ENCODE results near the gene KCNE4. TPM values are rescaled to one million over a fixed set of nuclear protein-coding genes. Genes with fewer than 3 reads are reported as not detected.

KCNE4 gene
- total RNA-seq, 1 experiment from 2014 or later, result not detected

DNA sequence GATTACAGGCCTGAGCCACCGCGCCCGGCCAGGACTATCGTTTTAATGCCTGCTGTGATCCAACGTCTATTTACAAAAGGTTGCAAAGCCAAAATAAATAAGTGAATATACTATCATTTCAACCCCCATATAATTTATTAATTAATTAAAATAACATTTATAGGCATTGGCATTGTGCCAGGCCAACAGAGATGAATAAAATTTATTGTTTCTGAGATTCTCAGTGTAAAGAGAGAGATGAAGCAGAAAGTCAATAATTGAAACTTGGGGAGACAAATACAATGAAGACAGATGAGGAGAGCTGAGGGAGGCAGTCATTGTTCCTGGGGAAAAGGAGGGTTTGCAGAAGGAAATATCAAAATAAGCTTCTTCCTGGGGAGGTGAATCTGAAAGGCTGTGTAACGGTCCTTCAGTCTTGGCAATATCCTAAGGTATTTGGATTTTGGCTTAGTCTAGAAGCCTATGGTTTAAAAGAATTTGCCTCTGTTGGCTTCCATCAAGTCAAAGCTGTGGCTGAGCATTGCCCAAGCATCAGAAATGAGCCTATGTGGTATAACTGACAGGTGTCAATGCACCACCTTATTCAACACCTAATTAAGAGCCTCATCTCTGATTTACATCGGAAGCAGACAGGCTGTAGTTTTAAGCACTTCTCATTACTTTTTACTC is 31.5 kb downstream of the KCNE4 start:
- DNase-seq (ENCODE audit: low read depth), result no peak

- peak; percentile 10 for DNase-seq (ENCODE audit: low read depth)
These were observed 32.9 kb downstream of the KCNE4 start for GRCh38 chr2:223084873-223085272.

DNA sequence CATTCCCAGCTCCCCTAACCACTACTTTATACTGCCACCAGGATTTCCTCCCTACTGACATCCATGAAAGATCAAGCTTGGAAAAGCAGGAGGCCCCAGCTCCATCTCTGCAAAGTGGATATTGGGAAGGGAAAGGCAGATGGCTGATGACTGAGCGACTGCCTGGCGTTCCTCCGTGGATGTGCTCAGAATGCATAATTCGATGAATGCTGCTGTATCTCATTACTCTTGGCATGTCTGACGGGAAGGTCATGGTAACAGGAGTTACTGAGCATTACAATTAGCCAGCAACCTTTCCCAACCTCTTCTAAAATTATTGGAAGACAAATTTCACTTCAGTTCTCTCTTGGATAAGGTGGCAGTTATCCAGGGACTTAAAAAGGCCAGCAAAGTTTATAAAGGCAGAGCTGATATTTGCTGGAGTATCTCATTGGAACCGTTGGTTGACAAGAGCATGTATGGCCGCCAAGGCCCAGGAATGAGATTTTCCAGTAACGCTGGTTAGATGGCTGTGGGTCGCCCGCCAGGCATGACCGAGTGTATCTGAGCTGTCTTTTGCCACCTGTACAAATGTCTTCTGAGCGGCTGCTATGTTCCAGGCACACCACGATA is 34.5 kb downstream of the KCNE4 start:
- no peak for DNase-seq (ENCODE audit: low read depth)

DNA sequence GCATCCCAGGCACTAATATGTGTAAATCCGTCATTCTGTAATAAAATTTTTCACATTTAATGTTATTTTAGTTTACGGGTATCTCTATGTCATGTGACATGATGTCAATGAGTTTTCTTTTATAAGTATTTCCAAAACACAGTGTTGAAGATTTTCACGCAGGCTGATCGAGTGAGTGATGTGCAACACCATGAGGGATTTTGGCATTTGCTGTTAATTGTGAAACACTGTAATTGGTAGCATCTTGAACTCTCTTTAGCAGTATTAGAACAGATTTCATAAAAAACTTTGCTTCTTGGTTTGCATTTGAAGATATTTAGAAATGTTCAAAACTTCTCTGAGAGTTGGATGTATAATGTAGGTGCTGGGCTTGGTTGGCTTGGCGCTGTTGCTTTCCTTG is 35.5 kb downstream of the KCNE4 start:
- DNase-seq (ENCODE audit: low read depth), result no peak

DNA sequence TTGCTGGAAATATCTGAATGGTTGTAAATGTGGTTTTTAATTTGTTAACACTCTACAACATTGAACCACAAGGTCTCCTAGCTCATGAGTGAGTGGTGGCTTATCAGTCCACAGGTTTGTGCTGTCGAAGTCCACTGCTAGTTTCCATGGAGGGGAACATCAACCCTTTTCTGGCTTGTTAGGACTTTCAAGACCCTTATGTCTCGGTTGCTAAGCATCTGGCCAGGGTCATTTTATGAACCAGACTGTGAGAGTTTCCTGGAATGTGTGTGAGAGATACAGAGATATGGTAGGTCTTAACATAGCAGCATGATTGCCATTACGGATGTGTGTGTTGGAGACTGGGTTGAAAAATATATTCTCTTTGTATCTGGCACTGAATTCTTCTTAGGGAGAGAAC is 36.9 kb downstream of the KCNE4 start:
- no peak for DNase-seq (ENCODE audit: low read depth)

- DNase-seq (ENCODE audit: low read depth), result no peak
These were observed 38.0 kb downstream of the KCNE4 start for GRCh38 chr2:223090039-223090438.

GRCh38 chr2:223090540-223091235 is 38.7 kb downstream of the KCNE4 start:
- DNase-seq (ENCODE audit: low read depth), result no peak

- DNase-seq (ENCODE audit: low read depth), result no peak
These were observed 40.7 kb downstream of the KCNE4 start for GRCh38 chr2:223092667-223093066.

- DNase-seq (ENCODE audit: low read depth), result peak; percentile 74
These were observed 41.6 kb downstream of the KCNE4 start for GRCh38 chr2:223093436-223094241.

DNA sequence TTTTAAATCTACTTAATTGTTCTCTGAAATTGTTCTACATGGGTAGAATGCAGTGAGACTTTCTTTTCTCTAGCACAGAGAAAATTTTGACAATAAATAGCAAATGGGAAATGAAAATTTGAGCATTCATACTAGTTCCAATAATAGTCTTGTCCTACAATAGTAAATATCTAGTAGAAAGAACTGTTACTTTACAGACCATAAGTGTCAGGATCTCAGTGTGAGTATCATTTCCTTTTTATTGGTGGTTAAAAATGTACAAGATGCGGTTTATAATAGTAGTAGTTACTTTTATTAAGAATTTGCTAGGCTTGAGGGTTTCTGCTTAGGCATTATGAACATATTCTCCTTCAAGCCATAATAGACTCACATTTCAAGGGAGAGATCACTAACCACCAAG is 43.2 kb downstream of the KCNE4 start:
- DNase-seq (ENCODE audit: low read depth), result no peak

GRCh38 chr2:223096235-223096970 is 44.4 kb downstream of the KCNE4 start:
- no peak for DNase-seq (ENCODE audit: low read depth)

GRCh38 chr2:223097888-223098383 is 45.9 kb downstream of the KCNE4 start:
- DNase-seq (ENCODE audit: low read depth), result no peak

- DNase-seq (ENCODE audit: low read depth), result no peak
These were observed 47.6 kb downstream of the KCNE4 start for GRCh38 chr2:223099561-223099960.

DNA sequence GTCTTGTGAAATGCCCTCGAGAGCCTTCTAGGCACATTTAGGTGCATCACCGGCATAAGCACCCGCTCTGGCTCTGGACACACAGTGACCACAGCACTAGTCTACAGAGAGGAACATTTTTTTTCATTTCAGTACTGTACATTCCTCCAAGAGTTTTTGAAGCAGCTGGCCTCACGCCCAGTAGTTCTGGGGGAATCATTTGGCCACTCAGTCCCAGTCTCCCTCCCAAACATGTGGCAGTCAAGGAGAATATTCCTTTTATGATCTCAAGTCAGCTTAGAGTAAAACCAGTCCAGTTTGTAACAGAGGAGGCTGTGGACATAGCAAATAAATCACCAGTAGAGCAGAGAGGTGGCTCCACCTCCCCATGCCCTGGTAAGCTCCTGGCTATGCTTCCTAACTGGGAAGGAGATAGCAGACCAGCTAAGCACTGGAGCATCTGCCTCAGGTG is 48.1 kb downstream of the KCNE4 start:
- DNase-seq (ENCODE audit: low read depth), result peak; percentile 4

DNA sequence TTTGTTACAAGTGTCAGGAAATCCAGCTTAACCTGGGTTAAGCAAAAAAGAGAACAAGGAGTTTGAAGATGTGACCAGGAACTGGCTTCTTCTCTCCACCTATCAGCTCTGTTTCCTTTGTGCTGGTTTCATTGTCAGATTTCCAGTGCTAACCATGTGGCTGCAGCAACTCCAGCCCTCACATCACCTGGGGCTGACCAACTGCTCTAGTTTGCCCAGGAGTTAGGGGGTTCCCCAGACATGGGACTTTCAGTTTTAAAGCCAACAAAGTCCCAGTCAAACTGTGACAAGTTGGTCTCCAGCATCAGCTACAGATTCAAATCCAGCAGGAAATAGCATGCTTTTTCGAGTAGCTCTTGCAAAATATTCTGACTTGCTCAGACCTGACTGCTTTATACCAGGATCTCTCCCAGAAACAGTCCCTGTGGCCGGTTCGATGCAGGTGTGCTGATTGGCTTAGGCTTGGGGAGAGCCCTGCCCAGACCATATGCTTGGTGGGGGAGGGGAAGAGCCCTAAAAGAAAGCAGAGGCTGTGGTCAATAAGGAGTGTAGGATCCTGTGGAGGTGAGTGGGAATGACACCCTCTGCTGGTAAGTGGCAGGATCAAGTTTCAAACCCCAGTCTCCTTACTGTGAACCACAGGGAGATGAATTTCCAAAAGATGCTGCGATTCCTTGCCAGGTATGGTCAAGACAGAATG is 49.5 kb downstream of the KCNE4 start:
- peak; percentile 51 for DNase-seq (ENCODE audit: low read depth)

GRCh38 chr2:223102040-223102400 is 50.0 kb downstream of the KCNE4 start:
- no peak for DNase-seq (ENCODE audit: low read depth)

GRCh38 chr2:223102450-223102849 is 50.5 kb downstream of the KCNE4 start:
- DNase-seq (ENCODE audit: low read depth), result no peak

- no peak for DNase-seq (ENCODE audit: low read depth)
These were observed 52.5 kb downstream of the KCNE4 start for GRCh38 chr2:223104336-223105132.
